DMS153 treated with DMSO at 0.1 percent for 48 hours (cell line): Measurements from ENCODE around the gene SUSD1.
"Not testable (repeated sequence)": the region's sequence is repeated elsewhere in the genome, so short reads cannot be mapped to it uniquely, and the experiment has no call there.

ENCODE experiments used
- DNase-seq: peaks from one replicate; lab custom pipeline; 2025; ENCODE audit not compliant: unreplicated experiment; lab: John Stamatoyannopoulos, UW

Gene SUSD1

GRCh38 chr9:112174965-112175795 is at the start of gene SUSD1:
SUSD1 (minus strand) TSS chr9:112175297; CDS start chr9:112175235, 62 bp downstream.
- no peak for DNase-seq

- no peak for DNase-seq
Measured at GRCh38 chr9:112224401-112225289, 49.5 kb upstream of the SUSD1 start.

- no peak for DNase-seq
Measured at GRCh38 chr9:112218908-112219307, 43.8 kb upstream of the SUSD1 start.

GRCh38 chr9:112212926-112213325 is 37.8 kb upstream of the SUSD1 start:
- no peak for DNase-seq

- DNase-seq, result no peak
Measured at GRCh38 chr9:112207451-112207850, 32.4 kb upstream of the SUSD1 start.

GRCh38 chr9:112203536-112203935 is 28.4 kb upstream of the SUSD1 start:
- no peak for DNase-seq

GRCh38 chr9:112200711-112201110 is 25.6 kb upstream of the SUSD1 start:
- no peak for DNase-seq

- DNase-seq, result peak; percentile 9
Measured at GRCh38 chr9:112198646-112199045, 23.5 kb upstream of the SUSD1 start.

- DNase-seq, result no peak
Measured at GRCh38 chr9:112194969-112195431, 19.9 kb upstream of the SUSD1 start.

- no peak for DNase-seq
Measured at GRCh38 chr9:112193572-112194288, 18.6 kb upstream of the SUSD1 start.

GRCh38 chr9:112190320-112190719 is 15.2 kb upstream of the SUSD1 start:
- DNase-seq, result not testable (repeated sequence)

GRCh38 chr9:112188884-112189283 is 13.8 kb upstream of the SUSD1 start:
- no peak for DNase-seq

- DNase-seq, result no peak
Measured at GRCh38 chr9:112187404-112187803, 12.3 kb upstream of the SUSD1 start.

- DNase-seq, result no peak
Measured at GRCh38 chr9:112186695-112187094, 11.6 kb upstream of the SUSD1 start.

- DNase-seq, result no peak
Measured at GRCh38 chr9:112184946-112185345, 9.8 kb upstream of the SUSD1 start.

GRCh38 chr9:112184221-112184620 is 9.1 kb upstream of the SUSD1 start:
- DNase-seq, result no peak

GRCh38 chr9:112180387-112180881 is 5.3 kb upstream of the SUSD1 start:
- DNase-seq, result no peak

GRCh38 chr9:112179816-112180215 is 4.7 kb upstream of the SUSD1 start:
- DNase-seq, result no peak

GRCh38 chr9:112176524-112176923 is 1.4 kb upstream of the SUSD1 start:
- no peak for DNase-seq

GRCh38 chr9:112175796-112176315 is 759 bp upstream of the SUSD1 start:
- DNase-seq, result no peak
